Upper lobe of left lung (tissue), 6 donors: ENCODE measurements around the gene TSPAN17. TPM values are rescaled to one million over a fixed set of nuclear protein-coding genes. Genes with fewer than 3 reads are reported as not detected.
"Not testable (repeated sequence)": the region's sequence is repeated elsewhere in the genome, so short reads cannot be mapped to it uniquely, and the experiment has no call there.

Experiments
- ATAC-seq, 2 donors: fragments of 200-7000 bp; cut with Tn5 transposase; one replicate each; pipeline ENCODE4 v1.9.1; 2022; ENCODE audit warnings: mild to moderate bottlenecking in 2 of 2, moderate library complexity in 2 of 2; ENCODE audit not compliant: low FRiP score in 2 of 2
- DNase-seq, 2 donors: peaks; one replicate each; pipeline ENCODE4 v3.0.0-alpha.2; 2019 to 2020
- H3K27ac ChIP-seq, 4 donors: fragments of 200-600 bp; sonication (generic); one replicate each; pipeline ENCODE4 v1.5.1; 2016 to 2019
- H3K27me3 ChIP-seq, 4 donors: fragments of 200-600 bp; sonication (generic); one replicate each; pipeline ENCODE4 v1.5.1; 2017 to 2019
- H3K36me3 ChIP-seq, 4 donors: fragments of 200-600 bp; sonication (generic); one replicate each; pipeline ENCODE4 v1.5.1; 2016 to 2019
- H3K4me1 ChIP-seq, 4 donors: fragments of 200-600 bp; sonication (generic); one replicate each; pipeline ENCODE4 v1.5.1; 2018 to 2019
- H3K4me3 ChIP-seq, 4 donors: fragments of 200-600 bp; sonication (generic); one replicate each; pipeline ENCODE4 v1.5.1; 2017 to 2019; ENCODE audit warnings: mild to moderate bottlenecking in 2 of 4, moderate library complexity in 1 of 4
- H3K9me3 ChIP-seq, 4 donors: fragments of 200-600 bp; sonication (generic); one replicate each; pipeline ENCODE4 v1.5.1; 2018 to 2019
- EP300 ChIP-seq, 4 donors: sonication (generic); formaldehyde crosslinking; IDR thresholded peaks; one replicate each; pipeline ENCODE4 v1.5.1; 2017; ENCODE audit warnings: antibody characterized with exemption in 4 of 4, control low read depth in 2 of 4
- POLR2A ChIP-seq, 4 donors: fragments of 450-650 bp; IDR thresholded peaks; one replicate each; pipeline ENCODE4 v1.5.1; 2016 to 2017; ENCODE audit warnings: antibody characterized with exemption in 4 of 4, mild to moderate bottlenecking in 2 of 4
- POLR2AphosphoS5 ChIP-seq, 2 donors: sonication (generic); formaldehyde crosslinking; IDR thresholded peaks; one replicate each; pipeline ENCODE4 v1.5.1; 2017; ENCODE audit warnings: antibody characterized with exemption in 2 of 2
- WGBS, 2 donors: methylation state at CpG; one replicate each; pipeline ENCODE4 v1.1.5; 2017 to 2018; 5-methylcytosine and 5-hydroxymethylcytosine counted together
- total RNA-seq, 6 donors: library from RNA; depleted of rRNA in 4 of 6; stranded (reverse); fragments of >200 nt in 4 of 6; gene quantifications; one replicate each; pipeline versions ENCODE4 v1.1.0 to v1.2.1, GENCODE V29; 2016 to 2021
- TF ChIP-seq, protein P1 (sequence below), 6 experiments: fragments of 450-650 bp in 4 of 6; fragments of 200-600 bp in 2 of 6; sonication (generic) in 2 of 6; IDR thresholded peaks; one replicate each; pipeline ENCODE4 v1.5.1; 2016 to 2019; ENCODE audit warnings: antibody characterized with exemption in 6 of 6
- donor health status: DM: no; HTN: no; CAD: no; lungs with moderate emphysema.
- donor health status: DM: no; HTN: yes; CAD: no; lungs with severe emphysema.

Gene TSPAN17
- total RNA-seq, 6 donors from 2014 or later = 20.1 to 36.8 (median 25.6) TPM

- no peak for TF ChIP-seq EP300 (IDR thresholded peaks at IDR 0.05)
- TF ChIP-seq, protein P1, sequence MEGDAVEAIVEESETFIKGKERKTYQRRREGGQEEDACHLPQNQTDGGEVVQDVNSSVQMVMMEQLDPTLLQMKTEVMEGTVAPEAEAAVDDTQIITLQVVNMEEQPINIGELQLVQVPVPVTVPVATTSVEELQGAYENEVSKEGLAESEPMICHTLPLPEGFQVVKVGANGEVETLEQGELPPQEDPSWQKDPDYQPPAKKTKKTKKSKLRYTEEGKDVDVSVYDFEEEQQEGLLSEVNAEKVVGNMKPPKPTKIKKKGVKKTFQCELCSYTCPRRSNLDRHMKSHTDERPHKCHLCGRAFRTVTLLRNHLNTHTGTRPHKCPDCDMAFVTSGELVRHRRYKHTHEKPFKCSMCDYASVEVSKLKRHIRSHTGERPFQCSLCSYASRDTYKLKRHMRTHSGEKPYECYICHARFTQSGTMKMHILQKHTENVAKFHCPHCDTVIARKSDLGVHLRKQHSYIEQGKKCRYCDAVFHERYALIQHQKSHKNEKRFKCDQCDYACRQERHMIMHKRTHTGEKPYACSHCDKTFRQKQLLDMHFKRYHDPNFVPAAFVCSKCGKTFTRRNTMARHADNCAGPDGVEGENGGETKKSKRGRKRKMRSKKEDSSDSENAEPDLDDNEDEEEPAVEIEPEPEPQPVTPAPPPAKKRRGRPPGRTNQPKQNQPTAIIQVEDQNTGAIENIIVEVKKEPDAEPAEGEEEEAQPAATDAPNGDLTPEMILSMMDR (IDR thresholded peaks at IDR 0.05) = no peak
- no peak for TF ChIP-seq POLR2AphosphoS5 (IDR thresholded peaks at IDR 0.05)
- TF ChIP-seq POLR2A (IDR thresholded peaks at IDR 0.05) = no peak
- Histone ChIP-seq H3K36me3 (no peaks in the 10 kb centered on the region), H3K27me3 (no peaks in the 10 kb centered on the region), H3K4me1 (peaks cover 0 to 7% (median 3%) of the 10 kb centered on the region in 4 donors), H3K27ac (no peak overlapping the region), H3K9me3 (no peaks in the 10 kb centered on the region), H3K4me3 (no peak overlapping the region)
- DNase-seq = no peak
- WGBS, 2 donors = 31 to 33% methylated on average over 4 to 9 of the region's 9 CpGs
- no peak for ATAC-seq
These were observed 50.8 kb downstream of the TSPAN17 start for GRCh38 chr5:176697934-176698538.

DNA sequence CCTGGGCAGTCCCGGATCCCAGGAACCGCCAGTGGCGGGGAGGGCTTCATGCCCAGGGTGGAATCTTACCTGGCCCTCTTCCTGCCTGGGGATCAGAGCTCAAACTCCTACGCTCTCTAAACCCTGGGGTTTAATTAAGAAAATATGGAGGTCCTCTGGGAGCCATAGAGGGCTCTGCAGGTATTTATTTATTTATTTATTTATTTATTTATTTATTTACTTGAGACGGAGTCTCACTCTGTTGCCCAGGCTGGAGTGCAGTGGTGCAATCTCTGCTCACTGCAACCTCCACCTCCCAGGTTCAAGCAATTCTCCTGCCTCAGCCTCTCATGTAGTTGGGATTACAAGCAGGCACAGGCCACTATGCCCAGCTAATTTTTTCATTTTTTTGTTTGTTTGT is 52.2 kb downstream of the TSPAN17 start:
- not testable (repeated sequence) for H3K9me3 ChIP-seq, H3K27me3 ChIP-seq, H3K27ac ChIP-seq, DNase-seq, ATAC-seq, H3K4me3 ChIP-seq, H3K36me3 ChIP-seq, H3K4me1 ChIP-seq
- 89 to 93% methylated on average over 5 of the region's 5 CpGs for WGBS, 2 donors

DNA sequence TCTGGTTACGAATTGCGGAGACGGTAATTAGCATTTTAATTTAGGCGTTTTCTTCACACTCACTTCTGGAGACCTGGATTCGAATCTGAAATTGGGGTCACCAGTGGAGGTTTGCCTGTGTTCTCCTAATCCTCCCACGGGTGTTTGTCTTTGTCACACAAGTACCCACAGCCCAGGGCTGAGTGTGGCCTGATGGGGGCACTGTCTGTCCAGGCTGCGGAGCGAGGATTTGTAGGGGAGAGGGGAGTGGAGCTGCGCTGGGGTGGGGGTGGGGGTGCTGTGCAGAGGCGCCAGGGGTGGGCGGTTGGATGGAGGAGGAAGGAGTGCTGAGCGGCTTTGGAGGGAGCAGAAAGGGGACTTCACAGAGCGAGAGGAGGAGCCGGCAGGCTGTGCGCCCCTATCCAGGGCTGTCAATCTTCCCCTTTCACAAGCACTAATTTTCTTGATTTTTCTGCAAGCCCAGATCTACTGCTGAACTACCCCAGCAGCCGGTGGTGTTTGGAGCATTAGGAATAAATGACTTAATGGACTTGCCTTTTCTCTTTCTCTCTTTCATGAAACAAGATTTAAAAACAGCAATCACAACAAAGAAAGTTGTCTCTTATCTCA is 53.1 kb downstream of the TSPAN17 start:
- Histone ChIP-seq H3K27me3 (no peaks in the 10 kb centered on the region), H3K27ac (no peak overlapping the region), H3K4me1 (no peaks in the 10 kb centered on the region), H3K36me3 (no peaks in the 10 kb centered on the region), H3K4me3 (no peak overlapping the region), H3K9me3 (no peaks in the 10 kb centered on the region)
- TF ChIP-seq EP300 (IDR thresholded peaks at IDR 0.05) = no peak
- TF ChIP-seq, protein P1 (IDR thresholded peaks at IDR 0.05) = no peak
- TF ChIP-seq POLR2A (IDR thresholded peaks at IDR 0.05) = no peak
- TF ChIP-seq POLR2AphosphoS5 (IDR thresholded peaks at IDR 0.05) = no peak
- WGBS, 2 donors = 20 to 34% methylated on average over 14 to 16 of the region's 16 CpGs
- ATAC-seq (no peak), DNase-seq (no peak)

- Histone ChIP-seq H3K27ac (no peak overlapping the region), H3K27me3 (no peaks in the 10 kb centered on the region), H3K36me3 (no peaks in the 10 kb centered on the region), H3K4me1 (no peaks in the 10 kb centered on the region), H3K4me3 (no peak overlapping the region), H3K9me3 (no peaks in the 10 kb centered on the region)
- DNase-seq = no peak
- peak in 1 of 2 donors; percentile 4 for ATAC-seq
- 74% methylated on average over 22 to 27 of the region's 27 CpGs for WGBS, 2 donors
- TF ChIP-seq POLR2A (IDR thresholded peaks at IDR 0.05) (no peak), POLR2AphosphoS5 (IDR thresholded peaks at IDR 0.05) (no peak), EP300 (IDR thresholded peaks at IDR 0.05) (no peak)
- TF ChIP-seq, protein P1 (IDR thresholded peaks at IDR 0.05) = no peak
These were observed 55.7 kb downstream of the TSPAN17 start for GRCh38 chr5:176702671-176703641.

GRCh38 chr5:176703857-176704256 is 56.6 kb downstream of the TSPAN17 start:
- Histone ChIP-seq H3K4me1 (no peaks in the 10 kb centered on the region), H3K9me3 (no peaks in the 10 kb centered on the region), H3K4me3 (no peak overlapping the region), H3K27me3 (no peaks in the 10 kb centered on the region), H3K36me3 (no peaks in the 10 kb centered on the region), H3K27ac (no peak overlapping the region)
- no peak for ATAC-seq
- no peak for DNase-seq
- TF ChIP-seq, protein P1 (IDR thresholded peaks at IDR 0.05) = no peak
- no peak for TF ChIP-seq EP300 (IDR thresholded peaks at IDR 0.05)
- TF ChIP-seq POLR2AphosphoS5 (IDR thresholded peaks at IDR 0.05) = no peak
- no peak for TF ChIP-seq POLR2A (IDR thresholded peaks at IDR 0.05)
- WGBS, 2 donors = 86 to 89% methylated on average over 13 of the region's 13 CpGs
